ENCODE data around the gene KANTR.

Gene KANTR

GRCh38 chrX:53081925-53082772 lies 11.8 kb upstream of the KANTR start, which contains the start of gene TSPYL2:
Gene TSPYL2 (plus strand): TSS chrX:53082367. CDS start chrX:53082499, 132 bp downstream.
- peak; percentile 88 for DNase-seq

GRCh38 chrX:53082773-53083616 lies 10.9 kb upstream of the KANTR start:
- no peak for DNase-seq

DNA sequence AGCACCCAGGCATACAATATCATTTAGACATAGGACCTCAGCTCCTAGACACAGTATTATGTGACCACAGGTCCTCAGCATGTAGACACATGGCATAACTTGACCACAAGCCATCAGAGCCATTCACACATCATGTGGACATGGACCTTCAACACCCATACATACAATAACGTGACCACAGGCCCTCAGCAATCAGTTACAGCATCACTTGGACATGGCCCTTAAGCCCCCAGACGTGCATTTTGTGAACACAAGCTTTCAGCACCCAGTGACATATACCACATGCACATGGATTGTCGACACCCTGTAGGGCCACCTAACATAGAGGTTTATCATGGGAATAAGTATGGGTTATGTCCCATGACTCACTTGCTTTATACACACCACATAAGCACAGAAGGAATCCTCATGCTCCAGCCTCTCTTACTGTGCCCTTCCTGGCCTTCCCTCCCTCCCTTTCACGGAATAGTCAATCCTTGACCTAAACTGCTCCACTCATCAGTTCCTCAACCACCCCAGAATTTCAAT lies 9.8 kb upstream of the KANTR start:
- no peak for DNase-seq

- DNase-seq = no peak
Measured at GRCh38 chrX:53084863-53085262, 9.1 kb upstream of the KANTR start.

GRCh38 chrX:53085661-53086229 lies 8.2 kb upstream of the KANTR start:
- DNase-seq = no peak

GRCh38 chrX:53086464-53086863 lies 7.5 kb upstream of the KANTR start:
- DNase-seq = no peak

- DNase-seq = no peak
Measured at GRCh38 chrX:53087388-53087831, 6.5 kb upstream of the KANTR start.

GRCh38 chrX:53088136-53088974 lies 5.6 kb upstream of the KANTR start:
- peak; percentile 73 for DNase-seq

GRCh38 chrX:53089224-53089842 lies 4.6 kb upstream of the KANTR start:
- DNase-seq = peak; percentile 5

DNA sequence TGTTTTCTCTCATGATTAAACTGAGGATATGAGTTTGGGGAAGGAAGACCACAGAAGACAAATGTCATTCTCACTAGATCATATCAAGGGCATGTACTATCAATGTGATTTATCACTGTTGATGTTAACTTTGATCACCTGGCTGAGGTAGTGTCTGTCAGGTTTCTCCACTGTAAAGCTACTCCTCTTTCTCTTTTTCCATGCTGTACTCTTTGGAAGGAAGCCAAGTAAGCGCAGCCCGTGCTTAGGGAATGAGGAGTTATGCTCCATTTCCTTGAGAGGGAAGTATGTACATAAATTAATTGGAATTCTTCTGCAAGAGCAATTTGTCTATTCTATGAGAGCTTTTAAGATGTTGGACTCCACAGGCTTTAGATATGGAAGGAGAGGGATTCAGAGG lies 4.0 kb upstream of the KANTR start:
- DNase-seq = no peak

DNA sequence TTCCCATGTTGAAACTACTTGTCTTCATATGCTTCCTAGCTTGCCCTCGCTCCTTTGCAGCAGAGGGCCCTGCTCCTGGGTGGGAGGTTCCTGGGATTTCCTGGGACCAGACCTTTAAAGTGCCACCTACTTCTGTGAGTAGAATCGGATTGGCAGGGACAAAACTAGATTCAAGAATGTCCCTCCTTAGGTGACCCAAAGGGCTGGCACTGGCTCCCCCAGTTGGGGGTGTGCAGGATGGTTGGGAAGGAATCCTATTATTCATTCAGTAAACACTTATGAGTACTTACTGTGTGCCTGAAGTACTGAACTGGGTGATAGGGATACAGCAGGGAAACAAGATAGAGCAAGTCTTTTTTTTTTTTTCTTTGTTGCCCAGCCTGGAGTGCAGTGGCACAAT lies 2.6 kb upstream of the KANTR start:
- no peak for DNase-seq

DNA sequence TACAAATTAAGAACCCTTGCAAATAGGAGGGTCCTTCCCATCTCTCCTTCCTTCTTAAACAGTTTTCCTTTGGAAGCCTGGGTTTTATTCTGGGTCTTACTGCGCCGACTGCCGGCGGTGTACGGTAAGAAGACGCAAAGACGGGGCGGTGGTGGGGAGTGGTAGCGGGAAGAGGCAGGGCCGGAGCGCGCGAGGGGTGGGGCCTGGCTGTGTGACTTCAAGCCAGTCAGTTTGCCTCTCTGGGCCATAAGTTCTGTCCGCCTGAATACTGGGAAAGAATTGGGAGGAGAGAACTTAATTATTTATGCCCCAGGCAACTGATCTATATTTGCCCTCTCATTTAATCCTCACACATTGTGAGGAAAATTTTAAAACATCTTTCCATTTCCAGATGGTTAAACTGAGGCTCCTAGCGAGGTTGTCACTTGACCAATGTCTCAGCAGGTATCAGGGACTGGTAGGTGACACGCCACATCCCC lies 726 bp upstream of the KANTR start:
- peak; percentile 62 for DNase-seq

GRCh38 chrX:53094582-53094905 lies 602 bp downstream of the KANTR start:
- DNase-seq = no peak

DNA sequence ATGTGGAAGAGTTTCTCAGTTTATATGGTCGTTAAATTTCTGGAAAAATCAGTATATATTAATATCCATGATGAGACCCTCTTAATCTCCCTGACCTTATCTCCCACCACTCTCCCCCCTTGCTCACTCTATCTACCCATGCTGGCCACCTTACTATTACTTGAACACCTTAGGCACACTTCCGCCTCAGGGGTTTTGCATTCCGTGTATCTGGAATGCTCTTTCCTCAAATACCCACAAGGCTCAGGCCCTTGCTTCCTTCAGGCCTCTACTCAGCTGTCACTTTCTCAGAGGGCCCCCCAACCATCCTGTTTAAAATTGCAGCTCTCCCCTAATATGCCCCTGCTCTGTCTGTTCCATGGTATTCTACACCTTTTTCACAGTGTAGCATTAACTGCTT lies 1.9 kb downstream of the KANTR start:
- DNase-seq = no peak

DNA sequence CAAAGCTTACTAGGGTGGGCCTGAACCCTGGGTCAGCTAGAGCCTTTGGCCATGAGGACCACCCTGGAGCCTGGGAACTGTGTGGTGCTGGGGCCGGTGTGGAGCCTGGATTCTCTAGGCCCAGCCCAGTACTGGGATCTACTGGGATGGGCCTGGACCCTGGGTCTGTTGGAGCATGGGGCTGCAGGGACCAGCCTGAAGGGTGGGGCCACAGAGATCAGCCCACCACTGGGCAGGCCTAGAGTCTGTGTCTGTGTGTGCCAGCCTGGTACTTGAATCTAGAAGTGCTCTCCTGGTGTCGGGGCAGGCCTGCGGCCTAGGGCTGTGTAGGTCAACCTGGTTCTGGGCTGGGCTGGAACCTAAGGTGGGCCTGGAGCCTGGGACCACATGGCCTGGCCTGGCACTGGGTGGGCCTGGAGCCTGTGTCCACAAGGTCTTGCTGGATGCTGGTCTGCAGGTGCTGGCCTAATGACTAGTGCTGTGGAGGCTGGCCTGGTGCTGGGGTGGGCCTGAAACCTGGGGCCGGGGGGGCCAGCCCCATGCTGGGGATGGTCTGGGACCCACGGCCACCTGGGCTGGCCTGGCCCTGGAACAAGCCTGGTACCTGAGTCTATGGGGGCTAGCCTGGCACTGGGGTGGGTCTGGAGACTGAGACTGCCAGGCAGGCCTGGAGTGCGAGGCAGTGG lies 21.1 kb downstream of the KANTR start:
- DNase-seq = no peak

GRCh38 chrX:53115550-53115874 lies 21.6 kb downstream of the KANTR start:
- no peak for DNase-seq

DNA sequence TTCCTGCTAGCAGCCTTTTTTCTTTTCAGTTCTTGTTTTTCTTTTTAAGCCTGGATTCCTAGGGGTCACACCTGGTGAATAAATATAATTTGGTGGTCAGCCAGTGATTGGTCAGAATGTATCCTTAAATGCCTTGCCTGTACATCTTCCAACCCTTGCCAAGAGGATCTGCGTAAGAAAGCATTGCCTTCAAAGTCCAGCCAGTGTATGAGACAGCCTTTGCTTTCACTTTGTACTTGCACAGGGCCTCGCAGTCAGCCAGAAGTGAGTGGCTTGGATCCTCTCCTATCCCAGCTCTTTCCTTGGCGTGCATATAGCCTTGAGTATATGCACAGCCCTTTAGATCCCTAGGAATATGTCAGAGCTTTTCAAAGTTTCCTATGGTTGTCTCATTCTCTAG lies 22.2 kb downstream of the KANTR start:
- no peak for DNase-seq

DNA sequence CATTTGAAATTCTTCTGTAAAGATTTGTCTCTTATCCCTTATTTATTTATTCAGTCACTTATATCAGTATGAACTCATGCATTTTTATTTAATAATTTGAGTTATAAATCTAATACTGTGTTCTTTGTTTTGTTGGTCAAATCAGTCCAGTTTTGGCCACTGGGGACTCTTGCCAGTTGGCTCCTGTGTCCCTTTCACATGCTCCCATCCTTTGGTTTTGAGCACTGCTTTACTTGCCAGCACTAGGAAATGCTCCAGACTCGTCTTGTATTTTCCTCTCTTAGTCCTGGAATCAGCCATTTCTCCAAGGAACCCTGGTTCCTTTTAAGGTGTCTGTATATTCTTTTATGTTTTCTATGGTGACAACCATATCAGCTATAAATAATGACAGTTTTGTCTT lies 28.1 kb downstream of the KANTR start:
- DNase-seq = no peak

- DNase-seq = no peak
Measured at GRCh38 chrX:53125506-53125905, 31.6 kb downstream of the KANTR start.

DNA sequence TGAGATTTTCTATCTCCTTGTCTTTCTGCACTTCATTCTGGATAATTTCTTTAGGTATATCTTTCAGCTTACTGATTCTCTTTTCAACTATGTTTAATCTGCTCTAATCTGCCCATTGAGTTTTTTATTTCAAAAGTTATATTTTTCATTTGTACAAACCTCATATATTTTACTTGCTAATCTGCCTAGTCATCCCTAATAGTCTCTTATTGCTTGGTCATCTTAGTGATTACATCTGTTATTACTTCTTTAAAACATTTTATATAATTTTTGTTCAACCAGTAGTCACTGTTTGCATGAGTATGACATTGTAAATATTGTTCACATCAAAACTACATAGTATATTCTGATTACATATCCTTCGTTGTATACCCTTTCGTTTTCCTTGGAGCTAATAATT lies 32.4 kb downstream of the KANTR start:
- DNase-seq = no peak

DNA sequence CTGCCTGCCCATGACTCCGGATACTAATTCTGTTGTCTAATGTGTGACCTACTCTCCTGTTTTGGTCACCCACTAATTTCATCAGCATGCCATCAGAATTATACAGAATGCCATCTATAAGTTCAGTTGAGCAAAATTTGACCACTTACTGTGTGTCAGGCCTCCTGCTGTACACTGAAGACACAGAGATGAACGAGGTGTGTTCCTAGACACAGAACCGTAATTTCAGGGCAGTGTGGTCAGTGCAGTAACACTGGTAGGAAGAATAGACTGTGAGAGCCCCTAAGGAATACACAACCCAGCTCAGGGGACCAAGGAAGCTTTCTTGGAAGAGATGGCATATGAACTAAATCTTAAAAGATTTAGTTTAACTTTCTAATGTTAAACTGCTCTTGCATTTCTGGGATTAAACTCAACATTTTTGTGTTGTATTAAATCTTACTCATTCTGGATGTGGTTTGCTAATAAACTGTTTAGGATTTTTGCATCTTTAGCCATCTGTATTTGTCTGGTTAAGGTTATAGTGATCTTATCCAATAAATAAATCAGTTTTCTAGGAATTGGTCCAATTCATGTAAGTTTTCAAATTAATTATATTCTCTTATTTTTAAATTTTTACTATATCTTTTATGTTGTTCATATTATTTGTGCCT lies 34.3 kb downstream of the KANTR start:
- DNase-seq = no peak
